Vagina (tissue), 2 donors: Measurements from ENCODE around the gene COPS9. TPM values are rescaled to one million over a fixed set of nuclear protein-coding genes. Genes with fewer than 3 reads are reported as not detected.

ENCODE experiments used
- DNase-seq, 2 donors: peaks; one replicate each; pipeline ENCODE4 v3.0.0-alpha.2; 2017; ENCODE audit errors: extremely low spot score in 2 of 2
- H3K27ac ChIP-seq: fragments of 200-600 bp; sonication (generic); one replicate; pipeline ENCODE4 v1.5.1; 2019
- H3K27me3 ChIP-seq: fragments of 200-600 bp; sonication (generic); one replicate; pipeline ENCODE4 v1.5.1; 2019
- H3K36me3 ChIP-seq, 2 donors: fragments of 200-600 bp; sonication (generic); one replicate each; pipeline ENCODE4 v1.5.1; 2017 to 2019
- H3K4me1 ChIP-seq: fragments of 200-600 bp; sonication (generic); one replicate; pipeline ENCODE4 v1.5.1; 2019
- H3K4me3 ChIP-seq, 2 donors: fragments of 200-600 bp; sonication (generic); 1 replicate in 1 of 2; 2 replicates in 1 of 2; pipeline ENCODE4 v1.5.1; 2016 to 2019
- H3K9me3 ChIP-seq: fragments of 200-600 bp; sonication (generic); one replicate; pipeline ENCODE4 v1.5.1; 2019
- POLR2A ChIP-seq, 2 donors: fragments of 450-650 bp; IDR thresholded peaks; one replicate each; pipeline ENCODE4 v1.6.1; 2017; ENCODE audit warnings: antibody characterized with exemption in 2 of 2, mild to moderate bottlenecking in 2 of 2, moderate library complexity in 2 of 2
- POLR2AphosphoS5 ChIP-seq, 2 donors: sonication (generic); formaldehyde crosslinking; IDR thresholded peaks; one replicate each; pipeline ENCODE4 v1.9.0; 2017; ENCODE audit warnings: antibody characterized with exemption in 2 of 2, mild to moderate bottlenecking in 2 of 2, low read depth in 1 of 2; ENCODE audit not compliant: insufficient read depth in 1 of 2
- intact Hi-C: fragments of 100-400 bp; cut with DNase I; formaldehyde crosslinking; loops from one replicate; pipeline ENCODE4 v1.15.1; 2023
- total RNA-seq: library from RNA; depleted of rRNA; stranded (reverse); fragments of >200 nt; gene quantifications from one replicate; pipeline ENCODE4 v1.2.3, GENCODE V29; 2016
- TF ChIP-seq, protein P1 (sequence below), 3 experiments: fragments of 450-650 bp in 2 of 3; fragments of 200-600 bp in 1 of 3; sonication (generic) in 1 of 3; IDR thresholded peaks; one replicate each; pipeline ENCODE4 v1.5.1; 2017 to 2019; ENCODE audit warnings: antibody characterized with exemption in 3 of 3, mild to moderate bottlenecking in 2 of 3, moderate library complexity in 2 of 3

The COPS9 gene
- total RNA-seq, 1 donor from 2014 or later: 170 TPM

DNA sequence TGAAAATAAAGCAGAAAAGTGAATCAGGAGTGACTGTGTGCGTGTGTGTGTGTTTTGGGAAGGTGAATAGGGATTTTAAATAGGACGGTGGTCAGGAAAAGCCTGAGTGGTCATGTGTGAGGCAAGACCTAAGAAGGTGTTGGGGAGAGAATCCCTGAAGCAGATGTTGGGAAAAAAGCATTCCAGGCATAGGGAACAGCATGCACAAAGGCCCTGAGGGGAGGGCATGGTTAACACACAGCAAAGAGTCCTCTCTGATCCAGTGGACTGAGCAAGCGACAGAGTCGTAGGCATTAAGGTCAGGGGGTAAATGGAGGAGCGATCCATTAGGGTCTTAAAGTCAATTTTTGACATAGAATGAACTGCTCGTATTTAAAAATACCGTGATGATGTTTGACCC, 38.4 kb upstream of the COPS9 start:
- no peak for TF ChIP-seq POLR2A (IDR thresholded peaks at IDR 0.05)
- no peak for TF ChIP-seq POLR2AphosphoS5 (IDR thresholded peaks at IDR 0.05; ENCODE audit: insufficient read depth in 1 of 2, low read depth in 1 of 2)
- TF ChIP-seq, protein P1, sequence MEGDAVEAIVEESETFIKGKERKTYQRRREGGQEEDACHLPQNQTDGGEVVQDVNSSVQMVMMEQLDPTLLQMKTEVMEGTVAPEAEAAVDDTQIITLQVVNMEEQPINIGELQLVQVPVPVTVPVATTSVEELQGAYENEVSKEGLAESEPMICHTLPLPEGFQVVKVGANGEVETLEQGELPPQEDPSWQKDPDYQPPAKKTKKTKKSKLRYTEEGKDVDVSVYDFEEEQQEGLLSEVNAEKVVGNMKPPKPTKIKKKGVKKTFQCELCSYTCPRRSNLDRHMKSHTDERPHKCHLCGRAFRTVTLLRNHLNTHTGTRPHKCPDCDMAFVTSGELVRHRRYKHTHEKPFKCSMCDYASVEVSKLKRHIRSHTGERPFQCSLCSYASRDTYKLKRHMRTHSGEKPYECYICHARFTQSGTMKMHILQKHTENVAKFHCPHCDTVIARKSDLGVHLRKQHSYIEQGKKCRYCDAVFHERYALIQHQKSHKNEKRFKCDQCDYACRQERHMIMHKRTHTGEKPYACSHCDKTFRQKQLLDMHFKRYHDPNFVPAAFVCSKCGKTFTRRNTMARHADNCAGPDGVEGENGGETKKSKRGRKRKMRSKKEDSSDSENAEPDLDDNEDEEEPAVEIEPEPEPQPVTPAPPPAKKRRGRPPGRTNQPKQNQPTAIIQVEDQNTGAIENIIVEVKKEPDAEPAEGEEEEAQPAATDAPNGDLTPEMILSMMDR (IDR thresholded peaks at IDR 0.05): no peak
- Histone ChIP-seq H3K9me3 (no peaks in the 10 kb centered on the region), H3K27me3 (no peaks in the 10 kb centered on the region), H3K4me1 (no peaks in the 10 kb centered on the region), H3K4me3 (no peak overlapping the region), H3K36me3 (no peaks in the 10 kb centered on the region), H3K27ac (no peak overlapping the region)
- intact Hi-C loops: no loop called here
- no peak for DNase-seq

GRCh38 chr2:240172071-240172895, 36.2 kb upstream of the COPS9 start:
- Histone ChIP-seq H3K4me1 (no peaks in the 10 kb centered on the region), H3K36me3 (no peaks in the 10 kb centered on the region), H3K27me3 (no peaks in the 10 kb centered on the region), H3K4me3 (no peak overlapping the region), H3K27ac (no peak overlapping the region), H3K9me3 (no peaks in the 10 kb centered on the region)
- TF ChIP-seq POLR2AphosphoS5 (IDR thresholded peaks at IDR 0.05; ENCODE audit: insufficient read depth in 1 of 2, low read depth in 1 of 2) (no peak), POLR2A (IDR thresholded peaks at IDR 0.05) (no peak)
- TF ChIP-seq, protein P1 (IDR thresholded peaks at IDR 0.05): no peak
- intact Hi-C loops: no loop called here
- no peak for DNase-seq

- Histone ChIP-seq H3K27me3 (no peaks in the 10 kb centered on the region), H3K4me3 (no peak overlapping the region), H3K9me3 (no peaks in the 10 kb centered on the region), H3K27ac (no peak overlapping the region), H3K4me1 (no peaks in the 10 kb centered on the region), H3K36me3 (no peaks in the 10 kb centered on the region)
- no peak for DNase-seq
- TF ChIP-seq POLR2AphosphoS5 (IDR thresholded peaks at IDR 0.05; ENCODE audit: insufficient read depth in 1 of 2, low read depth in 1 of 2) (no peak), POLR2A (IDR thresholded peaks at IDR 0.05) (no peak)
- TF ChIP-seq, protein P1 (IDR thresholded peaks at IDR 0.05): no peak
- intact Hi-C loops: no loop called here
These were observed 34.8 kb upstream of the COPS9 start for GRCh38 chr2:240170883-240171282.

DNA sequence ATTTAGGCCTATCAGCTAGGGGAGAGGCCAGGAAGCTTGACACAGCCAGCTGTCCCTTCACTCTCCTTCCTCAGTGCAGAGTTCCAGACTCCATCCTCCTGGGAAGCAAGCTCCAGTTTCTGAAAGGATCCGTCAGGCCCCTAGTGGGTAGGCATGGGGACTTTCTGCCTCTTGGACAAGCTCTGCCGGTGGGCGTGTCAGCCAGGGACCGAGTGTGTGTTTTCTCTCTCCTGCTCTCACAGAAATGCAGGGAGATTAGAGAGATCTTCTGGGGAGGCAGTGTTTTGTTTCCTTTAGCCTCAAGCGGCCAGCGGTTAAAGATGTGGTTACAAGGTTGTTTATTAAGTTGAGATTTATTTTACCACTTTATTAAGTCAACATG, 34.2 kb upstream of the COPS9 start:
- Histone ChIP-seq H3K27me3 (no peaks in the 10 kb centered on the region), H3K36me3 (no peaks in the 10 kb centered on the region), H3K4me1 (no peaks in the 10 kb centered on the region), H3K9me3 (no peaks in the 10 kb centered on the region), H3K4me3 (no peak overlapping the region), H3K27ac (no peak overlapping the region)
- no peak for TF ChIP-seq POLR2A (IDR thresholded peaks at IDR 0.05)
- no peak for TF ChIP-seq POLR2AphosphoS5 (IDR thresholded peaks at IDR 0.05; ENCODE audit: insufficient read depth in 1 of 2, low read depth in 1 of 2)
- TF ChIP-seq, protein P1 (IDR thresholded peaks at IDR 0.05): no peak
- no peak for DNase-seq
- intact Hi-C loops: no loop called here
